Measurements from ENCODE around the gene HDAC1. TPM values are rescaled to one million over a fixed set of nuclear protein-coding genes. Genes with fewer than 3 reads are reported as not detected.

HDAC1 gene
- total RNA-seq, 4 donors from 2014 or later, result 8.7 to 23.8 (median 11.8) TPM

DNA sequence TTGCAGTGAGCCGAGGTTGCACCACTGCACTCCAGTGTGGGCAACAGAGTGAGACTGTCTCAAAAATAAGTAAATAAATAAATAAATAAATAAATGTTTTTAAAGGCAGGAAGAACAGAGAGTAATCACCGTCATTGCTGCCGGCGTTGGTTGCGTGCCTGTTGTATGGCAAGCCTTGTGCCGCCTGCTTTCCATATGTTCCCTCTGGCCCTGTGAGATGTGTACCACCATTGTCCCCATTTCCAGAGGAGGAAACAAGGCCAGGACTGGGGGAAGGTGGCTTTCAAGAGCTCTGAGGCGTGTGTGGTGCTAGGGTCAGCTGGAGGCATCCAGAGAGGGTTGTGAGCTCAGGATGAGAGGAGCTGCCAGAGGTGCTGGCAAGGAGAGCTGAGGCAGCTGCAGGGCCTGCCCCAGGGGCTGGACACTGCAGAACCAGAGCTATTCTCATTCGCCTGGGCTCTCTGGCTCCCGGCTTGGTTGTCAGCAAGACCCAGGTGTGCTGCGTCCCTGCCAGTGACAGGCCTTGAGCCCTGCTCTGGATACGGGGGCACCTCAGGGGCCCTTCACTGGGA is 49.4 kb downstream of the HDAC1 start:
- in situ Hi-C loops (cut with MboI; ENCODE audit: low sequenced_read_pairs in 4 of 4) (no loop called here), intact Hi-C loops (cut with DNase I; ENCODE audit: low total_unique reads) (no loop called here)
- H3K4me3 ChIP-seq, result no peak overlapping the region
- no peaks in the 10 kb centered on the region for H3K27me3 ChIP-seq
- ATAC-seq, result no peak
- H3K4me1 ChIP-seq, result peaks cover 2 to 9% of the 10 kb centered on the region in 2 donors
- H3K9me3 ChIP-seq, result no peaks in the 10 kb centered on the region
- no peak for DNase-seq
- TF ChIP-seq, protein P1, sequence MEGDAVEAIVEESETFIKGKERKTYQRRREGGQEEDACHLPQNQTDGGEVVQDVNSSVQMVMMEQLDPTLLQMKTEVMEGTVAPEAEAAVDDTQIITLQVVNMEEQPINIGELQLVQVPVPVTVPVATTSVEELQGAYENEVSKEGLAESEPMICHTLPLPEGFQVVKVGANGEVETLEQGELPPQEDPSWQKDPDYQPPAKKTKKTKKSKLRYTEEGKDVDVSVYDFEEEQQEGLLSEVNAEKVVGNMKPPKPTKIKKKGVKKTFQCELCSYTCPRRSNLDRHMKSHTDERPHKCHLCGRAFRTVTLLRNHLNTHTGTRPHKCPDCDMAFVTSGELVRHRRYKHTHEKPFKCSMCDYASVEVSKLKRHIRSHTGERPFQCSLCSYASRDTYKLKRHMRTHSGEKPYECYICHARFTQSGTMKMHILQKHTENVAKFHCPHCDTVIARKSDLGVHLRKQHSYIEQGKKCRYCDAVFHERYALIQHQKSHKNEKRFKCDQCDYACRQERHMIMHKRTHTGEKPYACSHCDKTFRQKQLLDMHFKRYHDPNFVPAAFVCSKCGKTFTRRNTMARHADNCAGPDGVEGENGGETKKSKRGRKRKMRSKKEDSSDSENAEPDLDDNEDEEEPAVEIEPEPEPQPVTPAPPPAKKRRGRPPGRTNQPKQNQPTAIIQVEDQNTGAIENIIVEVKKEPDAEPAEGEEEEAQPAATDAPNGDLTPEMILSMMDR (IDR thresholded peaks at IDR 0.05 in 4 of 5, conservative IDR thresholded peaks at IDR 0.05 in 1 of 5), result no peak
- no peak for TF ChIP-seq POLR2A (IDR thresholded peaks at IDR 0.05)
- no peak overlapping the region for H3K27ac ChIP-seq
- no peaks in the 10 kb centered on the region for H3K36me3 ChIP-seq

DNA sequence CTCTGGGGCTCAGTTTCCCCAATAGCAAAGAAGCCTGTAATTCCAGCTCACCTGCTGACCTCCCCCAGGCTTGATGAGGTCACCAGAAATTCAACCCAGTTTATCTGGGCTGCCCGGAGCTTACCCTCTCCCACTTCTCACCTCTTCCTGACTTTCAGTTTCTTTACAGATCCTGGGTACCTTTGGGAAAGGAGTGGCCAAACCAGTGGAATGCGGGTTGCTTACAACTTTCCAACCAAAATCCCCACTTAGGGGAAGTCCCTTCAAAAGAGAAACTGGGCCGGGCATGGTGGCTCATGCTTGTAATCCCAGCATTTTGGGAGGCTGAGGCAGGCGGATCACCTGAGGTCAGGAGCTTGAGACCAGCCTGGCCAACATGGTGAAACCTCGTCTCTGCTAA is 50.1 kb downstream of the HDAC1 start:
- intact Hi-C loops (cut with DNase I; ENCODE audit: low total_unique reads), result no loop called here
- no peaks in the 10 kb centered on the region for H3K36me3 ChIP-seq
- DNase-seq (no peak), ATAC-seq (no peak)
- in situ Hi-C loops (cut with MboI; ENCODE audit: low sequenced_read_pairs in 4 of 4), result no loop called here
- no peak overlapping the region for H3K4me3 ChIP-seq
- no peaks in the 10 kb centered on the region for H3K9me3 ChIP-seq
- peaks cover 0 to 4% of the 10 kb centered on the region in 2 donors for H3K4me1 ChIP-seq
- TF ChIP-seq POLR2A (IDR thresholded peaks at IDR 0.05), result no peak
- TF ChIP-seq, protein P1 (IDR thresholded peaks at IDR 0.05 in 4 of 5, conservative IDR thresholded peaks at IDR 0.05 in 1 of 5), result no peak
- H3K27me3 ChIP-seq, result no peaks in the 10 kb centered on the region
- H3K27ac ChIP-seq, result no peak overlapping the region

DNA sequence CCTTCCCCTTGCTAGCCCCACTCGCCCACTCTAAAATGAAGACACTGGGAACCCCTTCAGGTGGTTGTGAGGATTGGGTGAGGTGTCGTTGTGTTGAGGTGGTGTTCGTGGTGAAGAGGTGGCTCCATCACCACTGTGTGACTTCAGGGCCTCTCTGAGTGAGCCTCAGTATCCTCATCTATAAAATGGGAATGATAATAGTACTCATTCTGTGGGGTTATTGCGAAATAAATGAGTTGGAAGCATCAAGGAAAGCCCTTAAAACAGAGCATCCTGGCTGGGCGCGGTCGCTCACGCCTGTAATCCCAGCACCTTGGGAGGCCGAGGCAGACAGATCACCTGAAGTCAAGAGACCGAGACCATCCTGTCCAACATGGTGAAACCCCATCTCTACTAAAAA is 50.8 kb downstream of the HDAC1 start:
- intact Hi-C loops (cut with DNase I; ENCODE audit: low total_unique reads), result no loop called here
- Histone ChIP-seq H3K4me3 (no peak overlapping the region), H3K9me3 (no peaks in the 10 kb centered on the region), H3K4me1 (peaks cover 0 to 3% of the 10 kb centered on the region in 2 donors), H3K36me3 (no peaks in the 10 kb centered on the region), H3K27me3 (no peaks in the 10 kb centered on the region), H3K27ac (no peak overlapping the region)
- TF ChIP-seq, protein P1 (IDR thresholded peaks at IDR 0.05 in 4 of 5, conservative IDR thresholded peaks at IDR 0.05 in 1 of 5), result no peak
- TF ChIP-seq POLR2A (IDR thresholded peaks at IDR 0.05), result no peak
- in situ Hi-C loops (cut with MboI; ENCODE audit: low sequenced_read_pairs in 4 of 4), result no loop called here
- ATAC-seq, result no peak
- DNase-seq, result no peak

DNA sequence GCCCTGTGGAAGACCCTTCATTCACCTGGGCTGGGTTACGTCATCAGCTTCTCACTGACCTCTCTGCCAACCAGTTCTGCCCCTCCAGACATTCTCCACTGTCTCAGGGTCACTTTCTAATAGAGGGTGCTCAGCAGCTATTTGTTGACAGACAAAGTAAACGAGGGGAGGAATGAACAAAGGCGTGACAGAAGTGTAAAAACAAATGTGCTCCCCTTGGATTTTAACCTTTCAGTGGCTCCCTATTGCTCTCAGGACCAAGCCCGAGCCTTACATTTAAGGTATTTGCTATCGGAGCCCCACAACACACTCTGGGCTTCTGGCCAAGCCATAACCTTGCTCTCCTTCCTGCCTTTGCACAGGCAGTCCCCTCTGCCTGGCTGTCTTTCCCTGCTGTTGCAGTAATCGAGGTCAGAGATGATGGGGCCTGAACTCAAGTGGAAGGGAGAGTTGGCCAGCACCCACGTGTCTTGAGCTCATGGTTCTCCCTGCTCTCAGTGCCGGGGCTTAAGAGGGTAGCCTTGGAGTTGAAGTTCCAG is 53.5 kb downstream of the HDAC1 start:
- H3K9me3 ChIP-seq, result no peaks in the 10 kb centered on the region
- ATAC-seq, result no peak

More for the DNA sequence above, 53.5 kb downstream of the HDAC1 start:
- Histone ChIP-seq H3K4me1 (peaks cover 0 to 3% of the 10 kb centered on the region in 2 donors), H3K27me3 (no peaks in the 10 kb centered on the region), H3K27ac (no peak overlapping the region), H3K36me3 (no peaks in the 10 kb centered on the region), H3K4me3 (no peak overlapping the region)
- in situ Hi-C loops (cut with MboI; ENCODE audit: low sequenced_read_pairs in 4 of 4), result no loop called here
- no peak for DNase-seq
- TF ChIP-seq, protein P1 (IDR thresholded peaks at IDR 0.05 in 4 of 5, conservative IDR thresholded peaks at IDR 0.05 in 1 of 5), result no peak
- TF ChIP-seq POLR2A (IDR thresholded peaks at IDR 0.05), result no peak
- intact Hi-C loops (cut with DNase I; ENCODE audit: low total_unique reads), result no loop called here
